Tibial nerve (tissue), 3 donors: ENCODE results near the gene THBS3.

Experiments
- POLR2A ChIP-seq, 2 donors: fragments of 450-650 bp; IDR thresholded peaks; one replicate each; pipeline ENCODE4 v1.6.1; 2017; ENCODE audit warnings: antibody characterized with exemption in 2 of 2, mild to moderate bottlenecking in 2 of 2, moderate library complexity in 2 of 2
- TF ChIP-seq, protein P1 (sequence below), 5 experiments: fragments of 200-600 bp in 3 of 5; fragments of 450-650 bp in 2 of 5; sonication (generic) in 3 of 5; IDR thresholded peaks; one replicate each; pipeline ENCODE4 v1.5.1; 2016 to 2019; ENCODE audit warnings: antibody characterized with exemption in 5 of 5, mild to moderate bottlenecking in 3 of 5, moderate library complexity in 2 of 5

DNA sequence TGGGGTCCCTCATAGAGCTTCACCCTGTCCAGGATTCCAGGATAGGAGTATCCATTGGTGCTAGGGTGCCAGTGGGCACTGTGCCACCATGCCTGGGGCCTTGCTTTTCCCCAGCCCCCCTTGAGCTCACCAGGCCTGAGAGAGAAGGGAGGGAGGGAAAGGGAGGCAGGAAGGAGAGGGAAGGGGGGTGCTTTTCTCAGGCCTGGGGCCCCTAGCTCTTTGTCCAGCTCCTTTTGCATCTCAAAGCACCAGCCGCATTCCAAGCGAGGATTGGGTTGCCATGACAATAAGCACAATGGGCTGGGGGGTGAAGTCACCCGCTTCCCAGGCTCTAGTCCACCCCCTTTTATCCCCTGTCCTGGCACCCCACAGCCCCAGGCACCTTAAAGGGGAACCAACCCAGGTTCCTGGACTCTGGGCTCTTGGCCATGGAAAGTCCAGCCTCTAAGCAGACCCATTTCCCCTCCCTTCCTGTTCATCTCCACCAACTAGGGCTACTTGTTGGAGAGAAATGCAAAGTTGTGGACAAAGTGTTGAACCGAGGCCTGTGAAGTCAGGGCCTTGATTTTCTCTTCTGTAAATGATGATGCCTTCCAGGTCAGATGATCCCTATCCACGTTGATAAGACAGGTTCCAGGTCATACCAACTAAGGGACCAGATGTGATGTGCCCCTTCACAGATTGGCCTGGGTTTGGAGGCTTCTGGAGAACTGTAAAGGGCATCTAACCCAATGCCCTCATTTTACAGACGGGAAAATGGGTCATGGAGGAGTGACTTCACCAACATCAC is 11.4 kb downstream of the THBS3 start:
- TF ChIP-seq, protein P1, sequence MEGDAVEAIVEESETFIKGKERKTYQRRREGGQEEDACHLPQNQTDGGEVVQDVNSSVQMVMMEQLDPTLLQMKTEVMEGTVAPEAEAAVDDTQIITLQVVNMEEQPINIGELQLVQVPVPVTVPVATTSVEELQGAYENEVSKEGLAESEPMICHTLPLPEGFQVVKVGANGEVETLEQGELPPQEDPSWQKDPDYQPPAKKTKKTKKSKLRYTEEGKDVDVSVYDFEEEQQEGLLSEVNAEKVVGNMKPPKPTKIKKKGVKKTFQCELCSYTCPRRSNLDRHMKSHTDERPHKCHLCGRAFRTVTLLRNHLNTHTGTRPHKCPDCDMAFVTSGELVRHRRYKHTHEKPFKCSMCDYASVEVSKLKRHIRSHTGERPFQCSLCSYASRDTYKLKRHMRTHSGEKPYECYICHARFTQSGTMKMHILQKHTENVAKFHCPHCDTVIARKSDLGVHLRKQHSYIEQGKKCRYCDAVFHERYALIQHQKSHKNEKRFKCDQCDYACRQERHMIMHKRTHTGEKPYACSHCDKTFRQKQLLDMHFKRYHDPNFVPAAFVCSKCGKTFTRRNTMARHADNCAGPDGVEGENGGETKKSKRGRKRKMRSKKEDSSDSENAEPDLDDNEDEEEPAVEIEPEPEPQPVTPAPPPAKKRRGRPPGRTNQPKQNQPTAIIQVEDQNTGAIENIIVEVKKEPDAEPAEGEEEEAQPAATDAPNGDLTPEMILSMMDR (IDR thresholded peaks at IDR 0.05), result no peak
- no peak for TF ChIP-seq POLR2A (IDR thresholded peaks at IDR 0.05)
